HUES48 (cell line): ENCODE data around the gene ZNF521.

Experiments used
- H3K27ac ChIP-seq: one replicate; pipeline ENCODE4 v1.7.0; 2013; ENCODE audit warnings: low read depth, low read length, inconsistent platforms
- H3K27me3 ChIP-seq: 2 replicates; pipeline ENCODE4 v1.6.1; 2013; ENCODE audit warnings: mild to moderate bottlenecking, low read length; ENCODE audit not compliant: control insufficient read depth, insufficient read depth
- H3K36me3 ChIP-seq: 2 replicates; pipeline ENCODE4 v1.6.1; 2013; ENCODE audit warnings: low read length; ENCODE audit not compliant: control insufficient read depth, insufficient read depth
- H3K4me1 ChIP-seq: 2 replicates; pipeline ENCODE4 v1.6.1; 2013; ENCODE audit warnings: mild to moderate bottlenecking, low read length; ENCODE audit not compliant: control insufficient read depth, insufficient read depth
- H3K4me3 ChIP-seq: 2 replicates; pipeline ENCODE4 v1.5.1; 2013; ENCODE audit warnings: mild to moderate bottlenecking, low read depth, low read length
- H3K9ac ChIP-seq: 2 replicates; pipeline ENCODE4 v1.6.1; 2013; ENCODE audit warnings: mild to moderate bottlenecking, low read depth, low read length, moderate library complexity
- H3K9me3 ChIP-seq: 2 replicates; pipeline ENCODE4 v1.6.1; 2013; ENCODE audit warnings: low read length; ENCODE audit not compliant: control insufficient read depth, insufficient read depth

The ZNF521 gene

GRCh38 chr18:25310045-25310444, 41.9 kb downstream of the ZNF521 start:
- no peak overlapping the region for H3K4me3 ChIP-seq
- H3K36me3 ChIP-seq, result no peaks in the 10 kb centered on the region
- H3K27me3 ChIP-seq, result no peaks in the 10 kb centered on the region
- H3K9ac ChIP-seq, result no peak overlapping the region
- H3K4me1 ChIP-seq, result no peaks in the 10 kb centered on the region
- H3K27ac ChIP-seq, result no peak overlapping the region
- H3K9me3 ChIP-seq, result no peaks in the 10 kb centered on the region

GRCh38 chr18:25308381-25308780, 43.6 kb downstream of the ZNF521 start:
- Histone ChIP-seq H3K4me3 (no peak overlapping the region), H3K4me1 (no peaks in the 10 kb centered on the region), H3K27me3 (no peaks in the 10 kb centered on the region), H3K9ac (no peak overlapping the region), H3K36me3 (no peaks in the 10 kb centered on the region), H3K27ac (no peak overlapping the region), H3K9me3 (no peaks in the 10 kb centered on the region)

- Histone ChIP-seq H3K36me3 (no peaks in the 10 kb centered on the region), H3K9ac (no peak overlapping the region), H3K27ac (no peak overlapping the region), H3K4me1 (no peaks in the 10 kb centered on the region), H3K4me3 (no peak overlapping the region), H3K9me3 (no peaks in the 10 kb centered on the region), H3K27me3 (no peaks in the 10 kb centered on the region)
Measured at GRCh38 chr18:25307192-25307591, 44.8 kb downstream of the ZNF521 start.

GRCh38 chr18:25306671-25307070, 45.3 kb downstream of the ZNF521 start:
- no peaks in the 10 kb centered on the region for H3K9me3 ChIP-seq
- no peaks in the 10 kb centered on the region for H3K27me3 ChIP-seq
- H3K4me1 ChIP-seq, result no peaks in the 10 kb centered on the region
- no peak overlapping the region for H3K4me3 ChIP-seq
- no peak overlapping the region for H3K27ac ChIP-seq
- H3K36me3 ChIP-seq, result no peaks in the 10 kb centered on the region
- H3K9ac ChIP-seq, result no peak overlapping the region

GRCh38 chr18:25305584-25305983, 46.4 kb downstream of the ZNF521 start:
- Histone ChIP-seq H3K27me3 (no peaks in the 10 kb centered on the region), H3K9ac (no peak overlapping the region), H3K9me3 (no peaks in the 10 kb centered on the region), H3K36me3 (no peaks in the 10 kb centered on the region), H3K27ac (no peak overlapping the region), H3K4me3 (no peak overlapping the region), H3K4me1 (no peaks in the 10 kb centered on the region)

- no peak overlapping the region for H3K4me3 ChIP-seq
Measured at GRCh38 chr18:25300492-25300891, 51.5 kb downstream of the ZNF521 start.

GRCh38 chr18:25299426-25300300, 52.3 kb downstream of the ZNF521 start:
- Histone ChIP-seq H3K4me1 (no peaks in the 10 kb centered on the region), H3K9ac (no peak overlapping the region), H3K36me3 (no peaks in the 10 kb centered on the region), H3K4me3 (no peak overlapping the region), H3K27ac (no peak overlapping the region), H3K27me3 (no peaks in the 10 kb centered on the region), H3K9me3 (no peaks in the 10 kb centered on the region)

More at GRCh38 chr18:25300492-25300891, 51.5 kb downstream of the ZNF521 start:
- Histone ChIP-seq H3K27me3 (no peaks in the 10 kb centered on the region), H3K27ac (no peak overlapping the region), H3K9ac (no peak overlapping the region), H3K4me1 (no peaks in the 10 kb centered on the region), H3K36me3 (no peaks in the 10 kb centered on the region), H3K9me3 (no peaks in the 10 kb centered on the region)

- Histone ChIP-seq H3K4me1 (no peaks in the 10 kb centered on the region), H3K9me3 (no peaks in the 10 kb centered on the region), H3K27me3 (no peaks in the 10 kb centered on the region), H3K4me3 (no peak overlapping the region), H3K9ac (no peak overlapping the region), H3K36me3 (no peaks in the 10 kb centered on the region), H3K27ac (no peak overlapping the region)
Measured at GRCh38 chr18:25298853-25299274, 53.1 kb downstream of the ZNF521 start.

- no peaks in the 10 kb centered on the region for H3K36me3 ChIP-seq
- no peaks in the 10 kb centered on the region for H3K9me3 ChIP-seq
- no peak overlapping the region for H3K9ac ChIP-seq
- no peaks in the 10 kb centered on the region for H3K27me3 ChIP-seq
- no peaks in the 10 kb centered on the region for H3K4me1 ChIP-seq
- H3K4me3 ChIP-seq, result no peak overlapping the region
- no peak overlapping the region for H3K27ac ChIP-seq
Measured at GRCh38 chr18:25295624-25296138, 56.3 kb downstream of the ZNF521 start.

GRCh38 chr18:25291150-25291549, 60.8 kb downstream of the ZNF521 start:
- H3K36me3 ChIP-seq, result no peaks in the 10 kb centered on the region
- no peaks in the 10 kb centered on the region for H3K9me3 ChIP-seq
- H3K27me3 ChIP-seq, result no peaks in the 10 kb centered on the region
- no peak overlapping the region for H3K27ac ChIP-seq
- no peak overlapping the region for H3K4me3 ChIP-seq
- no peak overlapping the region for H3K9ac ChIP-seq
- H3K4me1 ChIP-seq, result peaks cover 14% of the 10 kb centered on the region; the same call in 1 of the 2 replicates

- Histone ChIP-seq H3K27me3 (no peaks in the 10 kb centered on the region), H3K9ac (no peak overlapping the region), H3K4me1 (peaks cover 33% of the 10 kb centered on the region), H3K4me3 (no peak overlapping the region), H3K9me3 (no peaks in the 10 kb centered on the region), H3K36me3 (no peaks in the 10 kb centered on the region), H3K27ac (no peak overlapping the region)
Measured at GRCh38 chr18:25289001-25289631, 62.9 kb downstream of the ZNF521 start.
